Epithelial cell of proximal tubule (primary cell): ENCODE measurements around the gene PADI1. TPM values are rescaled to one million over a fixed set of nuclear protein-coding genes. Genes with fewer than 3 reads are reported as not detected.
"Not testable (repeated sequence)": the region's sequence is repeated elsewhere in the genome, so short reads cannot be mapped to it uniquely, and the experiment has no call there.

Source experiments
- DNase-seq: peaks from one replicate; pipeline ENCODE4 v3.0.0-alpha.2; 2011; ENCODE audit warnings: low read depth
- H3K4me3 ChIP-seq: 2 replicates; pipeline ENCODE4 v1.5.1; 2011; ENCODE audit warnings: low read depth, mild to moderate bottlenecking, low read length
- CTCF ChIP-seq: conservative IDR thresholded peaks from 2 replicates; pipeline ENCODE4 v1.5.1; 2012; ENCODE audit warnings: low read depth, mild to moderate bottlenecking, low read length
- total RNA-seq: library from RNA; depleted of rRNA; stranded (reverse); fragments of >200 nt; gene quantifications from 2 replicates; pipeline ENCODE4 v1.2.3, GENCODE V29; 2015

The PADI1 gene
- total RNA-seq, 1 donor from 2014 or later, result 1.1 TPM

DNA sequence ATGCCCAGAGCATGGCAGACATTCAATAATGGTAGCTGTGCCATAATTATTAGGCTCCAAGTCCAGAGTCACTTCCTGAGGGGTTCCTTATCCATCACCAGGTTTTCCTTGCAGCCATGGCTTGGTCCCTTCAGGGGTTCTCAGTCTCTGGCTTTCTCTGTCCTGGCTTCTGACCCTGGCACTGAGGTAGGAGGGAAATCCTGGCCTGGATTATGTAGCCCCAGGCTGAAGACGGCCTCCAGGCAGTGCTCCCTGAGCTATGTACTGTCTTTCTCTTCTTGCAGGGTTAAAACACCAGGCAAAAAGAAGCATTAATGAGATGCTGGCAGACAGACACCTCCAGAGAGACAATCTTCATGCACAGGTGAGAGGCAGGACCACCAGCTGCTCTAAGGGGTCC lies 34.5 kb downstream of the PADI1 start:
- DNase-seq, result peak; percentile 82
- no peak overlapping the region for H3K4me3 ChIP-seq
- TF ChIP-seq CTCF, result no peak

- H3K4me3 ChIP-seq, DNase-seq: not testable (repeated sequence)
Measured at GRCh38 chr1:17241011-17241779, 36.3 kb downstream of the PADI1 start.

GRCh38 chr1:17241780-17242074 lies 36.8 kb downstream of the PADI1 start:
- DNase-seq, H3K4me3 ChIP-seq: not testable (repeated sequence)

DNA sequence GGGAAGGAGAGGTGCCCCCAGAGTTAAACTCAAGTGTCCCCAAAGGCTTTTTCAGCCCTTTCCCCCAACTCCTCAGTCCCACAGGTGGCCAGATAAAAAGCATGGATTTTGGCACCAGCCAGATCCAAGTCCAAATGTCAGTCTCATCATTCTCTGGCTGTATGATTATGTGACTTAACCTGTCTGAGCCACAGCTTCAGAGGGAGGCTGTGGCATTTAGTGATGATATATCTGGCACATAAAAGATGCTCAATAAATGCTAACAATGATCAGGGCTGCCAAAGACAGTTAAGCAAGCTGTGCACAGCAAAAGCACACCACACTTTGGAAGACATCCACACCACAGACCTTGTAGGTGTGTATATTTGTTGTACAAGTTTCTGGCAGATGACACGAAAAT lies 38.3 kb downstream of the PADI1 start:
- TF ChIP-seq CTCF, result no peak
- no peak for DNase-seq
- H3K4me3 ChIP-seq, result no peak overlapping the region

DNA sequence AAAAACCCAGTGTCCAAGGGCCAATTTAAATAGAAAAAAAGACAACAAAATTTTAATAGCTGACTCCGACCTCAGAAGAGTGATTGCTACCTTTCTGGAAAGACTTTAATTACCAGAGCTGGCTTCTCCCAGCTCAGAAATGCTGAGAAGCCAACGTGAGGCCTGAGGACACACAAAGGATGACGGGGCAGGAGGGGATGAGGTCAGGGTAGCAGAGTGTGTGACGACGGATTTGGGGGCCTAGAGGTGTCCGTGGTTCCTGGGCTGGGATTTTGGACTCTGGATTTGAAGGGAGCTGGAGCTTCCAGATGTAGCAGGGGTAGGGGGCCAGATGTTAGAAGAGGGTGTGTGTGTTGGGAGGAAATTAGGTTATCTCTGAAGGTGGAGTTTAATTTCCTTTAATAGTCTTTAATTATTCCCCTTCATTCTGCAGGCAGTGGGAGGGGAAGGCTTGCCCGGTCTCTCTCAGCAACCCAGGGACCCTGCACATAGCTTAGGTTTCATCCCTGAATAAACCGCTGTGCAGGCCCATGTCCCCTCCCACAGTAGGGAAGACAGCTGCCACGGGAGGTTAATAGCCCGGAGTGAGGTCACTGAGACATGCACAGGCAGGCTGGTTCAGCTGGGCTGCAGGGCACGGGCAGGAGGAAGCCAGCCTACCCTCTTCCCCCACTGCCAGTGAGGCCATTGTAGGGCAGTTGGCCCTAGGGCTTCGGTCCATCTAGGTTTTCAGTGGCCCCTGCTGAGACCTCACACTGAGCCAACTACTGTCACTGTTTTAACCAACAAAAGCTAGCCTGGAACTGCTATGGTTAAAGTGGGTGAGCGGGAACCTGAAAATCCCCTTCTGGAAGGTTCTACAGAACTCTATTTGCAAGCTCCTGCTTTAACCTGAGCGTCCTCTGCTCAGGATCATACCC lies 40.2 kb downstream of the PADI1 start:
- DNase-seq, result no peak
- no peak for TF ChIP-seq CTCF
- H3K4me3 ChIP-seq, result no peak overlapping the region

GRCh38 chr1:17245816-17246325 lies 40.9 kb downstream of the PADI1 start:
- no peak for TF ChIP-seq CTCF
- no peak for DNase-seq
- no peak overlapping the region for H3K4me3 ChIP-seq

- no peak for DNase-seq
- H3K4me3 ChIP-seq, result no peak overlapping the region
- TF ChIP-seq CTCF, result no peak
Measured at GRCh38 chr1:17246971-17247370, 42.0 kb downstream of the PADI1 start.

GRCh38 chr1:17248781-17249180 lies 43.9 kb downstream of the PADI1 start, which contains the start of gene PADI3:
PADI3 (plus strand) TSS chr1:17249098; CDS start chr1:17249138, 40 bp downstream.
- no peak for TF ChIP-seq CTCF
- no peak within 1 kb of the TSS for H3K4me3 ChIP-seq
- no peak for DNase-seq
